Gastrocnemius medialis (tissue), 4 donors: Measurements from ENCODE around the gene PADI3. TPM values are rescaled to one million over a fixed set of nuclear protein-coding genes. Genes with fewer than 3 reads are reported as not detected.

Source experiments
- ATAC-seq, 2 donors: fragments of 150-250 bp; one replicate each; pipeline ENCODE4 v1.9.1; 2016
- DNase-seq, 2 donors: peaks; one replicate each; pipeline ENCODE4 v3.0.0-alpha.2; 2019
- H3K27ac ChIP-seq, 4 donors: fragments of 200-600 bp; sonication (generic); 1 replicate in 1 of 4; 2 replicates in 3 of 4; pipeline ENCODE4 v1.5.1; 2016 to 2018; ENCODE audit warnings: mild to moderate bottlenecking in 2 of 4, moderate library complexity in 1 of 4
- H3K27me3 ChIP-seq, 3 donors: fragments of 200-600 bp; sonication (generic) in 2 of 3; 1 replicate in 1 of 3; 2 replicates in 2 of 3; pipeline versions ENCODE4 v1.5.1 to v1.6.0; 2016 to 2019; ENCODE audit warnings: mild to moderate bottlenecking in 1 of 3, moderate library complexity in 1 of 3
- H3K36me3 ChIP-seq, 2 donors: fragments of 200-600 bp; sonication (generic) in 1 of 2; one replicate each; pipeline ENCODE4 v1.5.1; 2017 to 2018
- H3K4me1 ChIP-seq, 2 donors: fragments of 200-600 bp; sonication (generic) in 1 of 2; one replicate each; pipeline ENCODE4 v1.5.1; 2016 to 2017; ENCODE audit warnings: mild to moderate bottlenecking in 2 of 2
- H3K4me3 ChIP-seq, 4 donors: fragments of 200-600 bp; sonication (generic) in 3 of 4; 1 replicate in 1 of 4; 2 replicates in 3 of 4; pipeline ENCODE4 v1.5.1; 2016 to 2019; ENCODE audit warnings: mild to moderate bottlenecking in 2 of 4
- H3K9me3 ChIP-seq, 3 donors: fragments of 200-600 bp; sonication (generic) in 2 of 3; 1 replicate in 1 of 3; 2 replicates in 2 of 3; pipeline ENCODE4 v1.5.1; 2016 to 2019
- CTCF ChIP-seq, 5 experiments: fragments of 450-650 bp in 3 of 5; fragments of 200-600 bp in 2 of 5; sonication (generic) in 2 of 5; IDR thresholded peaks in 4 of 5; conservative IDR thresholded peaks in 1 of 5; 1 replicate in 4 of 5; 2 replicates in 1 of 5; pipeline ENCODE4 v1.5.1; 2016 to 2019; ENCODE audit warnings: antibody characterized with exemption in 5 of 5, mild to moderate bottlenecking in 3 of 5, moderate library complexity in 3 of 5
- POLR2A ChIP-seq, 2 donors: fragments of 450-650 bp; IDR thresholded peaks; one replicate each; pipeline ENCODE4 v1.6.1; 2017; ENCODE audit warnings: antibody characterized with exemption in 2 of 2, mild to moderate bottlenecking in 2 of 2, moderate library complexity in 2 of 2
- in situ Hi-C, 4 donors: fragments of 200-750 bp; cut with MboI; loops; one replicate each; pipeline versions ENCODE4 v1.15.0 to v1.8.0; 2017; ENCODE audit warnings: low sequenced_read_pairs in 4 of 4
- intact Hi-C: fragments of 100-400 bp; cut with DNase I; formaldehyde crosslinking; loops from one replicate; pipeline ENCODE4 v1.15.1; 2023; ENCODE audit warnings: low total_unique reads
- total RNA-seq, 4 donors: library from RNA; depleted of rRNA; stranded (reverse); fragments of >200 nt; gene quantifications; one replicate each; pipeline versions ENCODE4 v1.1.0 to v1.2.3, GENCODE V29; 2016

Gene PADI3
- not detected for total RNA-seq

GRCh38 chr1:17248781-17249180, at the start of gene PADI3:
PADI3 (plus strand) TSS chr1:17249098; CDS start chr1:17249138, 40 bp downstream.
- no peak for ATAC-seq
- Histone ChIP-seq H3K27ac (no peak within 1 kb of the TSS), H3K27me3 (peaks cover 0 to 7% (median 0%) of the 10 kb centered on the region in 3 donors), H3K4me1 (no peaks in the 10 kb centered on the region), H3K4me3 (no peak within 1 kb of the TSS), H3K9me3 (no peaks in the 10 kb centered on the region), H3K36me3 (no peaks in the 10 kb centered on the region)
- in situ Hi-C loops (no loop called here), intact Hi-C loops (no loop called here)
- TF ChIP-seq CTCF (IDR thresholded peaks at IDR 0.05 in 4 of 5, conservative IDR thresholded peaks at IDR 0.05 in 1 of 5) (no peak), POLR2A (IDR thresholded peaks at IDR 0.05) (no peak)
- no peak for DNase-seq

- intact Hi-C loops (no loop called here), in situ Hi-C loops (no loop called here)
- Histone ChIP-seq H3K36me3 (no peaks in the 10 kb centered on the region), H3K4me3 (no peak overlapping the region), H3K27ac (no peak overlapping the region), H3K9me3 (no peaks in the 10 kb centered on the region), H3K27me3 (no peaks in the 10 kb centered on the region), H3K4me1 (no peaks in the 10 kb centered on the region)
- TF ChIP-seq POLR2A (IDR thresholded peaks at IDR 0.05): no peak
- TF ChIP-seq CTCF (IDR thresholded peaks at IDR 0.05 in 4 of 5, conservative IDR thresholded peaks at IDR 0.05 in 1 of 5): no peak
- DNase-seq (no peak), ATAC-seq (no peak)
Measured at GRCh38 chr1:17199267-17200044, 49.4 kb upstream of the PADI3 start.

GRCh38 chr1:17200246-17200645, 48.7 kb upstream of the PADI3 start:
- no peaks in the 10 kb centered on the region for H3K4me1 ChIP-seq
- no peak overlapping the region for H3K4me3 ChIP-seq
- no peak for TF ChIP-seq POLR2A (IDR thresholded peaks at IDR 0.05)
- no peak for TF ChIP-seq CTCF (IDR thresholded peaks at IDR 0.05 in 4 of 5, conservative IDR thresholded peaks at IDR 0.05 in 1 of 5)
- H3K9me3 ChIP-seq: no peaks in the 10 kb centered on the region
- DNase-seq (no peak), ATAC-seq (no peak)
- no peaks in the 10 kb centered on the region for H3K27me3 ChIP-seq
- H3K36me3 ChIP-seq: no peaks in the 10 kb centered on the region
- in situ Hi-C loops: no loop called here
- intact Hi-C loops: no loop called here
- no peak overlapping the region for H3K27ac ChIP-seq

- no peak for TF ChIP-seq POLR2A (IDR thresholded peaks at IDR 0.05)
- no peak for TF ChIP-seq CTCF (IDR thresholded peaks at IDR 0.05 in 4 of 5, conservative IDR thresholded peaks at IDR 0.05 in 1 of 5)
- Histone ChIP-seq H3K36me3 (no peaks in the 10 kb centered on the region), H3K27me3 (no peaks in the 10 kb centered on the region), H3K9me3 (no peaks in the 10 kb centered on the region), H3K27ac (no peak overlapping the region), H3K4me1 (no peaks in the 10 kb centered on the region), H3K4me3 (no peak overlapping the region)
- DNase-seq: no peak
- in situ Hi-C loops: no loop called here
- ATAC-seq: no peak
- intact Hi-C loops: no loop called here
Measured at GRCh38 chr1:17200756-17201155, 48.1 kb upstream of the PADI3 start.
